PC-3 (cell line): Measurements from ENCODE around the gene KYNU. TPM values are rescaled to one million over a fixed set of nuclear protein-coding genes. Genes with fewer than 3 reads are reported as not detected.

Experiments
- ATAC-seq: fragments of 200-7000 bp; cut with Tn5 transposase; 2 replicates; pipeline ENCODE4 v1.9.1; 2020; ENCODE audit warnings: mild to moderate bottlenecking, moderate library complexity
- BruUV-seq: library from RNA; stranded (reverse); fragments of 400-500 nt; replicated peaks from 2 replicates; lab custom pipeline; 2021; lab: Mats Ljungman, UMichigan
- CTCF ChIA-PET: fragments of 300-600 bp; sonication (Branson Sonifier 250); formaldehyde crosslinking; loops from one replicate; lab custom pipeline; 2022; ENCODE audit warnings: antibody characterized with exemption; lab: Charles Lee
- POLR2A ChIA-PET: fragments of 300-600 bp; sonication (Branson Sonifier 250); formaldehyde crosslinking; loops from one replicate; lab custom pipeline; 2022; ENCODE audit warnings: antibody characterized with exemption; ENCODE audit not compliant: unreplicated experiment; lab: Charles Lee
- DNase-seq: peaks from one replicate; pipeline ENCODE4 v3.0.0-alpha.2; 2015
- H2AFZ ChIP-seq: fragments of 300-600 bp; sonication (generic); 2 replicates; pipeline ENCODE4 v1.6.0; 2016; ENCODE audit warnings: antibody characterized with exemption, low read length
- H3F3A ChIP-seq: fragments of 300-600 bp; sonication (generic); one replicate; pipeline ENCODE4 v1.6.0; 2017; ENCODE audit warnings: antibody characterized with exemption, low read length, control low read depth, mild to moderate bottlenecking; ENCODE audit not compliant: unreplicated experiment
- H3K27ac ChIP-seq: fragments of 300-600 bp; sonication (generic); 2 replicates; pipeline ENCODE4 v1.5.1; 2016; ENCODE audit warnings: mild to moderate bottlenecking, low read length
- H3K27me3 ChIP-seq: fragments of 300-600 bp; sonication (generic); 2 replicates; pipeline ENCODE4 v1.6.1; 2016; ENCODE audit warnings: low read length, mixed read lengths
- H3K36me3 ChIP-seq: fragments of 300-600 bp; sonication (generic); 2 replicates; pipeline ENCODE4 v1.6.1; 2016; ENCODE audit warnings: low read depth, mixed run types, low read length, mixed read lengths
- H3K4me1 ChIP-seq: fragments of 300-600 bp; sonication (generic); 2 replicates; pipeline ENCODE4 v1.5.1; 2016; ENCODE audit warnings: low read length; ENCODE audit not compliant: insufficient read depth
- H3K4me2 ChIP-seq: fragments of 300-600 bp; sonication (generic); 2 replicates; pipeline ENCODE4 v1.6.0; 2016; ENCODE audit warnings: low read length
- H3K4me3 ChIP-seq: fragments of 300-600 bp; sonication (generic); 2 replicates; pipeline ENCODE4 v1.5.1; 2016; ENCODE audit warnings: mild to moderate bottlenecking, low read length, mixed read lengths
- H3K79me2 ChIP-seq: fragments of 300-600 bp; sonication (generic); 2 replicates; pipeline ENCODE4 v1.6.1; 2017; ENCODE audit warnings: low read length, mixed read lengths
- H3K9ac ChIP-seq: fragments of 300-600 bp; sonication (generic); 2 replicates; pipeline ENCODE4 v1.6.0; 2016; ENCODE audit warnings: mild to moderate bottlenecking, low read length
- H3K9me2 ChIP-seq: fragments of 300-600 bp; sonication (generic); replicated peaks from 2 replicates; pipeline ENCODE4 v1.6.1; 2016; ENCODE audit warnings: mixed run types, low read length, mixed read lengths
- H3K9me3 ChIP-seq: fragments of 300-600 bp; sonication (generic); 2 replicates; pipeline ENCODE4 v1.6.1; 2016; ENCODE audit warnings: low read length, mixed read lengths
- H4K20me1 ChIP-seq: fragments of 300-600 bp; sonication (generic); 2 replicates; pipeline ENCODE4 v1.6.1; 2016; ENCODE audit warnings: low read length, mixed read lengths
- CTCF ChIP-seq: fragments of 300-600 bp; sonication (generic); conservative IDR thresholded peaks from 2 replicates; pipeline ENCODE4 v1.5.1; 2017; ENCODE audit warnings: antibody characterized with exemption, low read depth, mild to moderate bottlenecking, low read length
- EZH2 ChIP-seq: fragments of 300-600 bp; sonication (generic); IDR thresholded peaks from one replicate; pipeline ENCODE4 v1.6.1; 2017; ENCODE audit warnings: antibody characterized with exemption, mild to moderate bottlenecking, low read length; ENCODE audit not compliant: unreplicated experiment
- EZH2phosphoT487 ChIP-seq: fragments of 300-600 bp; sonication (generic); IDR thresholded peaks from 2 replicates; pipeline ENCODE4 v1.6.1; 2018; ENCODE audit warnings: mild to moderate bottlenecking, antibody characterized with exemption, low read length, borderline replicate concordance
- intact Hi-C: fragments of 100-400 bp; cut with micrococcal nuclease; formaldehyde crosslinking; loops from 2 replicates; pipeline ENCODE4 v1.9.0; 2023
- total RNA-seq: library from RNA; depleted of rRNA; stranded (reverse); fragments of >200 nt; gene quantifications from 2 replicates; pipeline ENCODE4 v1.2.3, GENCODE V29; 2014

The KYNU gene
- total RNA-seq, 1 experiment from 2014 or later = 2.3 TPM

- Histone ChIP-seq H3K27ac (no peak overlapping the region), H3K4me2 (no peak overlapping the region), H4K20me1 (no peaks in the 10 kb centered on the region), H3K4me1 (no peaks in the 10 kb centered on the region), H3K9me2 (no peaks in the 10 kb centered on the region), H2AFZ (no peak overlapping the region), H3K9ac (no peak overlapping the region), H3F3A (no peaks in the 10 kb centered on the region), H3K79me2 (no peaks in the 10 kb centered on the region), H3K27me3 (0 out of 2 replicates have a peak, but pooled peaks cover 3% of the 10 kb centered on the region), H3K4me3 (no peak overlapping the region), H3K36me3 (no peaks in the 10 kb centered on the region), H3K9me3 (no peaks in the 10 kb centered on the region)
- TF ChIP-seq EZH2 (no peak), CTCF (no peak), EZH2phosphoT487 (no peak)
- CTCF ChIA-PET = no interaction called here
- ATAC-seq (no peak), DNase-seq (no peak)
- POLR2A ChIA-PET = no interaction called here
- no TSS peak for BruUV-seq
- intact Hi-C loops = no loop called here
Observed at GRCh38 chr2:143063612-143064200, 186.2 kb downstream of the KYNU start.

GRCh38 chr2:143068094-143068493, 190.6 kb downstream of the KYNU start:
- no peaks in the 10 kb centered on the region for H3K79me2 ChIP-seq
- ChIA-PET CTCF (no interaction called here), POLR2A (no interaction called here)
- no peak overlapping the region for H3K27ac ChIP-seq
- H3K9me3 ChIP-seq = no peaks in the 10 kb centered on the region
- no peaks in the 10 kb centered on the region for H3K27me3 ChIP-seq
- no peak overlapping the region for H2AFZ ChIP-seq
- no peak overlapping the region for H3K4me2 ChIP-seq
- H4K20me1 ChIP-seq = no peaks in the 10 kb centered on the region
- intact Hi-C loops = no loop called here
- no peak overlapping the region for H3K9ac ChIP-seq
- no peaks in the 10 kb centered on the region for H3K9me2 ChIP-seq
- ATAC-seq (no peak), DNase-seq (no peak)
- H3F3A ChIP-seq = no peaks in the 10 kb centered on the region
- no peak for TF ChIP-seq EZH2phosphoT487
- TF ChIP-seq CTCF = no peak
- no peak for TF ChIP-seq EZH2
- H3K4me1 ChIP-seq = no peaks in the 10 kb centered on the region
- no TSS peak for BruUV-seq
- H3K36me3 ChIP-seq = no peaks in the 10 kb centered on the region
- H3K4me3 ChIP-seq = no peak overlapping the region

- H3K4me1 ChIP-seq = no peaks in the 10 kb centered on the region
- no peak overlapping the region for H3K9ac ChIP-seq
- ChIA-PET POLR2A (no interaction called here), CTCF (no interaction called here)
- no peak overlapping the region for H3K27ac ChIP-seq
- no peaks in the 10 kb centered on the region for H3K36me3 ChIP-seq
- no TSS peak for BruUV-seq
- no peak overlapping the region for H3K4me3 ChIP-seq
- H3K4me2 ChIP-seq = no peak overlapping the region
- no peaks in the 10 kb centered on the region for H3K9me3 ChIP-seq
- intact Hi-C loops = no loop called here
- no peaks in the 10 kb centered on the region for H3K9me2 ChIP-seq
- H4K20me1 ChIP-seq = no peaks in the 10 kb centered on the region
- H3K27me3 ChIP-seq = no peaks in the 10 kb centered on the region
- no peak overlapping the region for H2AFZ ChIP-seq
- DNase-seq = no peak
- H3K79me2 ChIP-seq = no peaks in the 10 kb centered on the region
- ATAC-seq = no peak
- TF ChIP-seq EZH2phosphoT487 (no peak), EZH2 (no peak), CTCF (no peak)
- no peaks in the 10 kb centered on the region for H3F3A ChIP-seq
Observed at GRCh38 chr2:143068509-143068908, 191.0 kb downstream of the KYNU start.
